Transverse colon (tissue), 4 donors: ENCODE results near the gene BCAS4.

Experiments used
- EP300 ChIP-seq: sonication (generic); formaldehyde crosslinking; IDR thresholded peaks from one replicate; pipeline ENCODE4 v1.6.1; 2017; ENCODE audit warnings: antibody characterized with exemption, low read depth
- POLR2A ChIP-seq: fragments of 450-650 bp; IDR thresholded peaks from one replicate; pipeline ENCODE4 v1.6.1; 2016; ENCODE audit warnings: antibody characterized with exemption, mild to moderate bottlenecking, moderate library complexity
- POLR2AphosphoS5 ChIP-seq, 3 donors: sonication (generic); formaldehyde crosslinking; IDR thresholded peaks; one replicate each; pipeline ENCODE4 v1.6.1; 2016; ENCODE audit warnings: antibody characterized with exemption in 3 of 3
- TF ChIP-seq, protein P1 (sequence below), 5 experiments: fragments of 200-600 bp in 3 of 5; fragments of 450-650 bp in 2 of 5; sonication (generic) in 3 of 5; IDR thresholded peaks; 1 replicate in 2 of 5; 2 replicates in 3 of 5; pipeline ENCODE4 v1.5.1; 2016 to 2017; ENCODE audit warnings: antibody characterized with exemption in 5 of 5, inconsistent platforms in 3 of 5, mild to moderate bottlenecking in 2 of 5, moderate library complexity in 1 of 5

DNA sequence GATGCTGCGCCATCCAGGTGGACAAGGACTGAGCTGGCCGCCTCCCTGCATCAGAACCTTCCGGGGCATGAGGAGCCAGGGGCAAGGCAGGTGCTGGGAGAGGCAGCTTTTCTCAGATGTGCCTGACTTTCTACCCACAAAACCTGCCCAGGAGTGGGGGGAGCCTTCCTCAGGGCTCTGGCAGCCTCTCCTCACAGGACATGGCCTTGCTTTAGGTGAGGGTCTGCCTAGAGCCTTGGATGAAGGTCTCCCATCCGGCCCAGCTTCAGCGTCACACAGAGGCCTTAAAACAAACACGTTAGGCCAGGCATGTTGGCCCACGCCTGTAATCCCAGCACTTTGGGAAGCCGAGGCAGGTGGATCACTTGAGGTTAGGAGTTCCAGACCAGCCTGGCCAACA is 7.4 kb downstream of the BCAS4 start:
- no peak for TF ChIP-seq POLR2A
- TF ChIP-seq, protein P1, sequence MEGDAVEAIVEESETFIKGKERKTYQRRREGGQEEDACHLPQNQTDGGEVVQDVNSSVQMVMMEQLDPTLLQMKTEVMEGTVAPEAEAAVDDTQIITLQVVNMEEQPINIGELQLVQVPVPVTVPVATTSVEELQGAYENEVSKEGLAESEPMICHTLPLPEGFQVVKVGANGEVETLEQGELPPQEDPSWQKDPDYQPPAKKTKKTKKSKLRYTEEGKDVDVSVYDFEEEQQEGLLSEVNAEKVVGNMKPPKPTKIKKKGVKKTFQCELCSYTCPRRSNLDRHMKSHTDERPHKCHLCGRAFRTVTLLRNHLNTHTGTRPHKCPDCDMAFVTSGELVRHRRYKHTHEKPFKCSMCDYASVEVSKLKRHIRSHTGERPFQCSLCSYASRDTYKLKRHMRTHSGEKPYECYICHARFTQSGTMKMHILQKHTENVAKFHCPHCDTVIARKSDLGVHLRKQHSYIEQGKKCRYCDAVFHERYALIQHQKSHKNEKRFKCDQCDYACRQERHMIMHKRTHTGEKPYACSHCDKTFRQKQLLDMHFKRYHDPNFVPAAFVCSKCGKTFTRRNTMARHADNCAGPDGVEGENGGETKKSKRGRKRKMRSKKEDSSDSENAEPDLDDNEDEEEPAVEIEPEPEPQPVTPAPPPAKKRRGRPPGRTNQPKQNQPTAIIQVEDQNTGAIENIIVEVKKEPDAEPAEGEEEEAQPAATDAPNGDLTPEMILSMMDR (IDR thresholded peaks at IDR 0.05), result no peak
- TF ChIP-seq EP300, result no peak
- no peak for TF ChIP-seq POLR2AphosphoS5 (IDR thresholded peaks at IDR 0.05)
